Kidney (tissue), 14 donors: ENCODE results near the gene ZNF423. TPM values are rescaled to one million over a fixed set of nuclear protein-coding genes. Genes with fewer than 3 reads are reported as not detected.

Experiments used
- DNase-seq, 5 donors: peaks; one replicate each; pipeline ENCODE4 v3.0.0-alpha.2; 2013 to 2020
- FAIRE-seq: peaks from 2 replicates; lab custom pipeline; 2012; peaks lifted over from hg19 to GRCh38; lab: Jason Lieb, UNC
- H3K27ac ChIP-seq, 2 donors: one replicate each; pipeline ENCODE4 v1.7.0; 2013; ENCODE audit warnings: low read depth in 2 of 2, low read length in 2 of 2, inconsistent platforms in 1 of 2
- H3K27me3 ChIP-seq: one replicate; pipeline ENCODE4 v1.7.1; 2013; ENCODE audit warnings: low read length, inconsistent platforms; ENCODE audit not compliant: control insufficient read depth, insufficient read depth
- H3K36me3 ChIP-seq, 3 donors: one replicate each; pipeline versions ENCODE4 v1.7.0 to v1.7.1; 2013; ENCODE audit warnings: low read length in 3 of 3, control low read depth in 1 of 3, inconsistent platforms in 1 of 3; ENCODE audit not compliant: insufficient read depth in 3 of 3, control insufficient read depth in 2 of 3
- H3K4me1 ChIP-seq, 3 donors: one replicate each; pipeline versions ENCODE4 v1.7.0 to v1.7.1; 2013; ENCODE audit warnings: low read length in 3 of 3, inconsistent platforms in 1 of 3, low read depth in 1 of 3; ENCODE audit not compliant: control insufficient read depth in 2 of 3, insufficient read depth in 2 of 3
- H3K4me3 ChIP-seq, 3 donors: one replicate each; pipeline versions ENCODE4 v1.7.0 to v1.8.1; 2013; ENCODE audit warnings: low read length in 3 of 3, control low read depth in 1 of 3, inconsistent platforms in 1 of 3
- H3K9ac ChIP-seq, 3 donors: one replicate each; pipeline versions ENCODE4 v1.7.0 to v1.7.1; 2013; ENCODE audit warnings: low read length in 3 of 3, control low read depth in 1 of 3, inconsistent platforms in 1 of 3
- H3K9me3 ChIP-seq, 3 donors: one replicate each; pipeline versions ENCODE4 v1.7.0 to v1.7.1; 2013; ENCODE audit warnings: low read length in 3 of 3, control low read depth in 1 of 3, inconsistent platforms in 1 of 3; ENCODE audit not compliant: control insufficient read depth in 2 of 3, insufficient read depth in 1 of 3
- CTCF ChIP-seq: IDR thresholded peaks from 3 replicates; pipeline ENCODE4 v1.5.1; 2012; ENCODE audit warnings: mild to moderate bottlenecking, moderate library complexity, borderline replicate concordance; ENCODE audit not compliant: insufficient read depth; ENCODE audit errors: extremely low read depth
- intact Hi-C: fragments of 100-400 bp; cut with DNase I; formaldehyde crosslinking; loops from one replicate; pipeline ENCODE4 v1.11.1; 2022
- polyA plus RNA-seq: library from polyadenylated mRNA; stranded (reverse); fragments of 350-450 nt; fragmentation: Illumina TruSeq; extraction: RNeasy Lipid Tissue Mini Kit (QIAGEN cat#74804); gene quantifications from one replicate; pipeline ENCODE4 v1.2.3, GENCODE V29; 2014; ENCODE audit warnings: low read depth, low replicate concordance; ENCODE audit not compliant: insufficient read depth
- total RNA-seq: library from RNA; stranded (reverse); fragmentation: NEBNext Ultra II Directional; extraction: Animal tissue kit (Norgen Biotek cat#: 25700); gene quantifications from one replicate; pipeline ENCODE4 v1.2.1, GENCODE V29; 2021
- donor health status: control.
- donor health status: control.
- donor health status: control.
- donor health status: control.
- donor health status: control.
- donor health status: DM: yes; HTN: yes; CAD: no.
- donor health status: Normal renal cell carcinoma (clear cell type).

Gene ZNF423
- total and polyA plus RNA-seq, 2 donors from 2014 or later, result 2.0 to 8.4 TPM

GRCh38 chr16:49659356-49659755 is 196.6 kb downstream of the ZNF423 start:
- no peak for FAIRE-seq

GRCh38 chr16:49658531-49658930 is 197.4 kb downstream of the ZNF423 start:
- no peak overlapping the region for H3K4me3 ChIP-seq
- no peaks in the 10 kb centered on the region for H3K9me3 ChIP-seq
- DNase-seq (no peak), FAIRE-seq (no peak)
- no peaks in the 10 kb centered on the region for H3K36me3 ChIP-seq
- H3K27me3 ChIP-seq, result no peaks in the 10 kb centered on the region
- no peak for TF ChIP-seq CTCF
- H3K4me1 ChIP-seq, result no peaks in the 10 kb centered on the region
- no peak overlapping the region for H3K27ac ChIP-seq
- H3K9ac ChIP-seq, result no peak overlapping the region
- intact Hi-C loops, result no loop called here

More at GRCh38 chr16:49659356-49659755, 196.6 kb downstream of the ZNF423 start:
- H3K9me3 ChIP-seq, result no peaks in the 10 kb centered on the region
- H3K4me1 ChIP-seq, result no peaks in the 10 kb centered on the region
- intact Hi-C loops, result no loop called here
- H3K27me3 ChIP-seq, result no peaks in the 10 kb centered on the region
- no peak overlapping the region for H3K4me3 ChIP-seq
- TF ChIP-seq CTCF, result no peak
- H3K27ac ChIP-seq, result no peak overlapping the region
- DNase-seq, result peak in 1 of 5 donors; percentile 10
- H3K9ac ChIP-seq, result no peak overlapping the region
- H3K36me3 ChIP-seq, result no peaks in the 10 kb centered on the region

GRCh38 chr16:49657736-49658465 is 198.0 kb downstream of the ZNF423 start:
- no peaks in the 10 kb centered on the region for H3K4me1 ChIP-seq
- FAIRE-seq (no peak), DNase-seq (peak in 1 of 5 donors; percentile 41)
- H3K27ac ChIP-seq, result no peak overlapping the region
- TF ChIP-seq CTCF, result no peak
- intact Hi-C loops, result no loop called here
- H3K36me3 ChIP-seq, result no peaks in the 10 kb centered on the region
- H3K4me3 ChIP-seq, result no peak overlapping the region
- H3K9ac ChIP-seq, result no peak overlapping the region
- H3K9me3 ChIP-seq, result no peaks in the 10 kb centered on the region
- H3K27me3 ChIP-seq, result no peaks in the 10 kb centered on the region
